H1 (cell line): Measurements from ENCODE around the gene ARHGAP1. TPM values are rescaled to one million over a fixed set of nuclear protein-coding genes. Genes with fewer than 3 reads are reported as not detected.

Source experiments
- CTCF ChIA-PET: fragments of 300-600 bp; sonication (Branson Sonifier 250); formaldehyde crosslinking; loops from one replicate; lab custom pipeline; 2021; ENCODE audit not compliant: partially characterized antibody; lab: Charles Lee
- POLR2A ChIA-PET: fragments of 300-600 bp; sonication (Branson Sonifier 250); formaldehyde crosslinking; loops from one replicate; lab custom pipeline; 2021; ENCODE audit warnings: inconsistent platforms; ENCODE audit not compliant: partially characterized antibody; lab: Charles Lee
- DNase-seq, 2 experiments: peaks; one replicate each; pipeline versions ENCODE4 v3.0.0 to v3.0.0-alpha.2; 2010 to 2022; ENCODE audit warnings: low spot score in 2 of 2, low read depth in 1 of 2, mixed read lengths in 1 of 2
- FAIRE-seq: peaks from 2 replicates; lab custom pipeline; 2011; peaks lifted over from hg19 to GRCh38; lab: Jason Lieb, UNC
- H2AFZ ChIP-seq: 2 replicates; pipeline ENCODE4 v1.8.1; 2012; ENCODE audit warnings: low read length, inconsistent platforms
- H2AK5ac ChIP-seq: 2 replicates; pipeline ENCODE4 v1.6.1; 2013; ENCODE audit warnings: low read depth, low read length
- H2BK120ac ChIP-seq: replicated peaks from 2 replicates; pipeline ENCODE3; 2013; ENCODE audit warnings: low read depth, low read length, inconsistent platforms
- H2BK12ac ChIP-seq: 2 replicates; pipeline ENCODE4 v1.6.1; 2013; ENCODE audit warnings: low read depth, low read length
- H2BK15ac ChIP-seq: 2 replicates; pipeline ENCODE4 v1.6.1; 2013; ENCODE audit warnings: low read length
- H2BK20ac ChIP-seq: 2 replicates; pipeline ENCODE4 v1.6.1; 2013; ENCODE audit warnings: low read length
- H2BK5ac ChIP-seq: 2 replicates; pipeline ENCODE4 v1.6.1; 2013; ENCODE audit warnings: low read depth, low read length
- H3K14ac ChIP-seq: 2 replicates; pipeline ENCODE4 v1.6.1; 2013; ENCODE audit warnings: inconsistent platforms; ENCODE audit not compliant: insufficient read length
- H3K18ac ChIP-seq: 2 replicates; pipeline ENCODE4 v1.6.1; 2013; ENCODE audit warnings: low read length; ENCODE audit errors: extremely low read depth
- H3K23ac ChIP-seq: 2 replicates; pipeline ENCODE4 v1.6.1; 2013; ENCODE audit warnings: inconsistent platforms; ENCODE audit not compliant: insufficient read length
- H3K23me2 ChIP-seq: 2 replicates; pipeline ENCODE4 v1.6.1; 2013; ENCODE audit warnings: low read depth, low read length
- H3K27ac ChIP-seq: 2 replicates; pipeline ENCODE4 v1.6.1; 2011; ENCODE audit warnings: low read depth, low read length, inconsistent platforms
- H3K27me3 ChIP-seq, 4 experiments: replicated peaks in 1 of 4; 1 replicate in 1 of 4; 2 replicates in 3 of 4; pipeline versions ENCODE4 v1.6.1 to v1.8.1; 2011 to 2013; ENCODE audit warnings: low read length in 3 of 4, mild to moderate bottlenecking in 3 of 4, inconsistent platforms in 2 of 4, mixed read lengths in 2 of 4, moderate library complexity in 1 of 4; ENCODE audit not compliant: control insufficient read depth in 3 of 4, insufficient read depth in 3 of 4; ENCODE audit errors: extremely low read depth in 1 of 4
- H3K36me3 ChIP-seq, 4 experiments: 2 replicates each; pipeline versions ENCODE4 v1.6.1 to v1.8.1; 2011 to 2013; ENCODE audit warnings: mild to moderate bottlenecking in 4 of 4, low read length in 3 of 4, moderate library complexity in 2 of 4, control low read depth in 1 of 4, inconsistent platforms in 1 of 4; ENCODE audit not compliant: insufficient read depth in 4 of 4, control insufficient read depth in 2 of 4
- H3K4ac ChIP-seq: replicated peaks from 2 replicates; pipeline ENCODE3; 2013; ENCODE audit warnings: low read length, low read depth, mixed read lengths, inconsistent platforms; ENCODE audit not compliant: insufficient read length
- H3K4me1 ChIP-seq, 4 experiments: replicated peaks in 1 of 4; 1 replicate in 1 of 4; 2 replicates in 3 of 4; pipeline versions ENCODE4 v1.6.1 to v1.8.1; 2011 to 2013; ENCODE audit warnings: low read length in 3 of 4, inconsistent platforms in 2 of 4, mixed read lengths in 1 of 4; ENCODE audit not compliant: insufficient read depth in 4 of 4, control insufficient read depth in 3 of 4
- H3K4me2 ChIP-seq, 2 experiments: 2 replicates each; pipeline versions ENCODE4 v1.6.1 to v1.8.1; 2011 to 2013; ENCODE audit warnings: low read depth in 2 of 2, low read length in 2 of 2, control low read depth in 1 of 2, inconsistent platforms in 1 of 2, mild to moderate bottlenecking in 1 of 2; ENCODE audit not compliant: insufficient read depth in 1 of 2
- H3K4me3 ChIP-seq, 4 experiments: fragments of 200-600, 300-600 bp in 1 of 4; sonication (generic), shearing (Covaris generic), sonication (Bioruptor Twin) in 1 of 4; 2 replicates each; pipeline versions ENCODE4 v1.5.1 to v1.8.1; 2011 to 2016; ENCODE audit warnings: low read length in 4 of 4, low read depth in 3 of 4, control low read depth in 2 of 4, inconsistent platforms in 2 of 4, mild to moderate bottlenecking in 2 of 4, mixed read lengths in 1 of 4, moderate library complexity in 1 of 4; ENCODE audit not compliant: insufficient read depth in 2 of 4; ENCODE audit errors: extremely low read depth in 1 of 4
- H3K56ac ChIP-seq: replicated peaks from 2 replicates; pipeline ENCODE3; 2013; ENCODE audit warnings: low read depth, mild to moderate bottlenecking, mixed read lengths, low read length, inconsistent platforms; ENCODE audit not compliant: insufficient read length
- H3K79me1 ChIP-seq: 2 replicates; pipeline ENCODE4 v1.6.1; 2013; ENCODE audit warnings: low read depth, low read length, control low read depth
- H3K79me2 ChIP-seq, 2 experiments: 2 replicates each; pipeline versions ENCODE4 v1.6.1 to v1.8.1; 2012 to 2013; ENCODE audit warnings: low read length in 2 of 2, mild to moderate bottlenecking in 2 of 2, inconsistent platforms in 1 of 2; ENCODE audit not compliant: insufficient read depth in 2 of 2, control insufficient read depth in 1 of 2
- H3K9ac ChIP-seq, 4 experiments: replicated peaks in 1 of 4; 1 replicate in 1 of 4; 2 replicates in 3 of 4; pipeline versions ENCODE4 v1.6.1 to v1.8.1; 2011 to 2013; ENCODE audit warnings: low read depth in 3 of 4, low read length in 3 of 4, control low read depth in 2 of 4, mild to moderate bottlenecking in 2 of 4, moderate library complexity in 2 of 4, inconsistent platforms in 1 of 4; ENCODE audit errors: extremely low read depth in 1 of 4
- H3K9me3 ChIP-seq, 2 experiments: 2 replicates each; pipeline versions ENCODE4 v1.6.1 to v1.8.1; 2012 to 2013; ENCODE audit warnings: mild to moderate bottlenecking in 2 of 2, moderate library complexity in 2 of 2, control low read depth in 1 of 2, inconsistent platforms in 1 of 2, low read depth in 1 of 2, low read length in 1 of 2, mixed read lengths in 1 of 2; ENCODE audit not compliant: insufficient read depth in 2 of 2
- H4K20me1 ChIP-seq, 2 experiments: replicated peaks in 1 of 2; 2 replicates each; pipeline versions ENCODE3 to v1.8.1; 2011 to 2013; ENCODE audit warnings: inconsistent platforms in 2 of 2, low read length in 2 of 2, mild to moderate bottlenecking in 1 of 2; ENCODE audit not compliant: insufficient read depth in 2 of 2, control insufficient read depth in 1 of 2
- H4K5ac ChIP-seq: 2 replicates; pipeline ENCODE4 v1.6.1; 2013; ENCODE audit warnings: low read length, low read depth, mixed read lengths, inconsistent platforms; ENCODE audit not compliant: insufficient read length
- H4K8ac ChIP-seq: 2 replicates; pipeline ENCODE4 v1.8.0; 2013; ENCODE audit warnings: mild to moderate bottlenecking, moderate library complexity, low read length, inconsistent platforms; ENCODE audit not compliant: insufficient read depth; ENCODE audit errors: extremely low read depth
- H4K91ac ChIP-seq: replicated peaks from 2 replicates; pipeline ENCODE3; 2013; ENCODE audit warnings: low read length, mixed read lengths, inconsistent platforms; ENCODE audit not compliant: insufficient read length
- E2F6 ChIP-seq: IDR thresholded peaks from 2 replicates; pipeline ENCODE4 v1.6.1; 2012; ENCODE audit warnings: inconsistent platforms
- POLR2A ChIP-seq, 2 experiments: IDR thresholded peaks; 1 replicate in 1 of 2; 2 replicates in 1 of 2; pipeline ENCODE4 v1.6.1; 2011; ENCODE audit warnings: low read depth in 2 of 2, low read length in 2 of 2, mild to moderate bottlenecking in 2 of 2; ENCODE audit errors: control extremely low read depth in 1 of 2
- TAF1 ChIP-seq: IDR thresholded peaks from 2 replicates; pipeline ENCODE4 v1.6.1; 2011; ENCODE audit warnings: mild to moderate bottlenecking, low read depth, low read length
- TAF7 ChIP-seq: optimal IDR thresholded peaks from 2 replicates; pipeline ENCODE3; 2011; ENCODE audit warnings: low read depth, mild to moderate bottlenecking, inconsistent platforms, low read length, moderate library complexity, borderline replicate concordance
- TBP ChIP-seq: IDR thresholded peaks from 2 replicates; pipeline ENCODE4 v1.6.1; 2011; ENCODE audit warnings: low read depth, low read length, improper control_type of control experiment
- TCF12 ChIP-seq: IDR thresholded peaks from 2 replicates; pipeline ENCODE4 v1.6.1; 2011; ENCODE audit warnings: low read depth, mild to moderate bottlenecking, low read length
- WGBS, 2 experiments: shearing (Covaris generic) in 1 of 2; methylation state at CpG; one replicate each; pipeline versions ENCODE4 v1.1.6 to v1.1.7; 2013 to 2015; ENCODE audit warnings: low lambda C conversion rate in 2 of 2, mixed read lengths in 2 of 2, inconsistent platforms in 1 of 2, low coverage in 1 of 2, missing lambda C conversion rate in 1 of 2; ENCODE audit not compliant: insufficient replicate concordance in 2 of 2, insufficient coverage in 1 of 2, insufficient read length in 1 of 2; ENCODE audit errors: extremely low coverage in 1 of 2, missing lambda C conversion rate in 1 of 2; 5-methylcytosine and 5-hydroxymethylcytosine counted together
- polyA plus RNA-seq, 7 experiments: library from polyadenylated mRNA; depleted of rRNA in 3 of 7; stranded (reverse) in 5 of 7; unstranded in 2 of 7; fragments of >200 nt in 5 of 7; fragments of 200-250 nt in 2 of 7; gene quantifications; 1 replicate in 5 of 7; 2 replicates in 1 of 7; 4 replicates in 1 of 7; pipeline versions ENCODE4 v1.2.1 to v1.2.3, GENCODE V29; 2011 to 2013; ENCODE audit warnings: missing spikeins in 2 of 7, mixed read lengths in 2 of 7
- total RNA-seq: library from RNA; stranded (reverse); fragmentation: NEBNext Ultra II Directional; extraction: Animal tissue kit (Norgen Biotek cat#: 25700); gene quantifications from 2 replicates; pipeline ENCODE4 v1.2.1, GENCODE V29; 2021

The ARHGAP1 gene
- total and polyA plus RNA-seq, 2 of the 8 experiments (the other 6 are each of a cell fraction or from before 2014, with no cell fraction given) = 28.6 to 58.8 TPM

- Histone ChIP-seq H3K4me3 (no peak overlapping the region), H4K91ac (no peak overlapping the region), H3K56ac (no peak overlapping the region), H3K79me2 (no peaks in the 10 kb centered on the region), H3K4me2 (peak overlapping the region; percentile 28 to 59; a peak in 3 of 4 replicates)
- FAIRE-seq = no peak
- TF ChIP-seq TAF7 (peak; percentile 35), TCF12 (no peak), TBP (0 out of 2 replicates have a peak, but pooled peaks have one; percentile 24), POLR2A (IDR thresholded peaks at IDR 0.05; ENCODE audit: control extremely low read depth in 1 of 2, low read depth in 2 of 2, low read length in 2 of 2) (no peak; a peak in 1 of 3 replicates), TAF1 (peak; percentile 57; the same call in 1 of the 2 replicates), E2F6 (no peak)
- TF ChIP-seq, all 59 proteins: peak for 3
- WGBS, 2 experiments = 55% methylated on average over 12 of the region's 12 CpGs; no CpG with 5 or more reads in 1 of the 2 experiments
- peaks cover 6 to 28% (median 21%) of the 10 kb centered on the region in 4 experiments; a peak in 7 of 8 replicates for H3K36me3 ChIP-seq
- H2AK5ac ChIP-seq = no peak overlapping the region
- no peak overlapping the region for H4K8ac ChIP-seq
- H3K27me3 ChIP-seq = no peaks in the 10 kb centered on the region
- H2BK5ac ChIP-seq = no peak overlapping the region
- H3K18ac ChIP-seq = no peak overlapping the region
- H3K23ac ChIP-seq = no peak overlapping the region
- no peaks in the 10 kb centered on the region for H3K79me1 ChIP-seq
- POLR2A ChIA-PET = interaction anchor here (0.8 to 3.3 kb wide), 6 partner anchors 9 to 95 kb away, joined by 3 to 21 read pairs (median 4); partner anchors contain the start of genes ARHGAP1 and ZNF408
- no peak overlapping the region for H2BK15ac ChIP-seq
- CTCF ChIA-PET = interaction anchor here (0.9 to 2.2 kb wide), 7 partner anchors 11 to 109 kb away, joined by 3 to 6 read pairs (median 4); no protein-coding TSS in a partner anchor
- H2AFZ ChIP-seq = no peak overlapping the region
- peaks cover 3 to 19% (median 7%) of the 10 kb centered on the region in 4 experiments for H3K4me1 ChIP-seq
- H3K4ac ChIP-seq = no peak overlapping the region
- no peak overlapping the region for H2BK20ac ChIP-seq
- DNase-seq = peak; percentile 39 to 78
- H3K9ac ChIP-seq = peak overlapping the region in 1 of 4 experiments; percentile 10; a peak in 1 of 7 replicates
- H4K5ac ChIP-seq = no peak overlapping the region
- no peaks in the 10 kb centered on the region for H3K9me3 ChIP-seq
- H3K14ac ChIP-seq = no peak overlapping the region
- peak overlapping the region; percentile 30; the same call in 1 of the 2 replicates for H3K27ac ChIP-seq
- no peak overlapping the region for H2BK12ac ChIP-seq
- H3K23me2 ChIP-seq = no peaks in the 10 kb centered on the region
- H2BK120ac ChIP-seq = no peak overlapping the region
- H4K20me1 ChIP-seq = peaks cover 0 to 1% of the 10 kb centered on the region in 2 experiments
Observed at GRCh38 chr11:46674463-46675287, 25.7 kb downstream of the ARHGAP1 start.
